Measurements from ENCODE around the gene MIER2.
"Not testable (repeated sequence)": the region's sequence is repeated elsewhere in the genome, so short reads cannot be mapped to it uniquely, and the experiment has no call there.

MIER2 gene

GRCh38 chr19:383040-383439 is 38.4 kb upstream of the MIER2 start:
- DNase-seq (ENCODE audit: low read depth in 2 of 2), result no peak
- H3K4me3 ChIP-seq (replicated peaks in 1 of 2; ENCODE audit: low read depth in 2 of 2, low read length in 2 of 2), result no peak overlapping the region
- TF ChIP-seq CTCF (IDR thresholded peaks at IDR 0.05; ENCODE audit: low read depth, low read length), result no peak

GRCh38 chr19:382578-382977 is 38.0 kb upstream of the MIER2 start:
- DNase-seq (ENCODE audit: low read depth in 2 of 2), result peak in 1 of 2 donors; percentile 75
- not testable (repeated sequence) for H3K4me3 ChIP-seq (replicated peaks in 1 of 2; ENCODE audit: low read depth in 2 of 2, low read length in 2 of 2)

- not testable (repeated sequence) for H3K4me3 ChIP-seq (replicated peaks in 1 of 2; ENCODE audit: low read depth in 2 of 2, low read length in 2 of 2); DNase-seq (ENCODE audit: low read depth in 2 of 2)
Observed at GRCh38 chr19:381901-382300, 37.3 kb upstream of the MIER2 start.

GRCh38 chr19:380618-381219 is 36.1 kb upstream of the MIER2 start:
- DNase-seq (ENCODE audit: low read depth in 2 of 2); H3K4me3 ChIP-seq (replicated peaks in 1 of 2; ENCODE audit: low read depth in 2 of 2, low read length in 2 of 2): not testable (repeated sequence)

GRCh38 chr19:379796-380195 is 35.2 kb upstream of the MIER2 start:
- no peak overlapping the region for H3K4me3 ChIP-seq (replicated peaks in 1 of 2; ENCODE audit: low read depth in 2 of 2, low read length in 2 of 2)
- no peak for DNase-seq (ENCODE audit: low read depth in 2 of 2)
- no peak for TF ChIP-seq CTCF (IDR thresholded peaks at IDR 0.05; ENCODE audit: low read depth, low read length)

- no peak for DNase-seq (ENCODE audit: low read depth in 2 of 2)
- no peak for TF ChIP-seq CTCF (IDR thresholded peaks at IDR 0.05; ENCODE audit: low read depth, low read length)
- H3K4me3 ChIP-seq (replicated peaks in 1 of 2; ENCODE audit: low read depth in 2 of 2, low read length in 2 of 2), result no peak overlapping the region
Observed at GRCh38 chr19:378706-379105, 34.1 kb upstream of the MIER2 start.

GRCh38 chr19:377801-378581 is 33.4 kb upstream of the MIER2 start:
- no peak for TF ChIP-seq CTCF (IDR thresholded peaks at IDR 0.05; ENCODE audit: low read depth, low read length)
- H3K4me3 ChIP-seq (replicated peaks in 1 of 2; ENCODE audit: low read depth in 2 of 2, low read length in 2 of 2), result no peak overlapping the region
- no peak for DNase-seq (ENCODE audit: low read depth in 2 of 2)

GRCh38 chr19:376111-376470 is 31.5 kb upstream of the MIER2 start:
- no peak for DNase-seq (ENCODE audit: low read depth in 2 of 2)
- no peak overlapping the region for H3K4me3 ChIP-seq (replicated peaks in 1 of 2; ENCODE audit: low read depth in 2 of 2, low read length in 2 of 2)
- TF ChIP-seq CTCF (IDR thresholded peaks at IDR 0.05; ENCODE audit: low read depth, low read length), result no peak

Measured in cardiac fibroblast (primary cell).